GM12891 (cell line): ENCODE measurements around the gene PTPN13.

ENCODE experiments used
- POLR2A ChIP-seq: IDR thresholded peaks from 2 replicates; pipeline ENCODE4 v1.6.1; 2011; ENCODE audit warnings: low read depth, low read length, control low read depth
- POLR2AphosphoS5 ChIP-seq: IDR thresholded peaks from 2 replicates; pipeline ENCODE4 v1.6.1; 2011; ENCODE audit warnings: low read depth, low read length, control low read depth
- POU2F2 ChIP-seq: IDR thresholded peaks from 2 replicates; pipeline ENCODE4 v1.6.1; 2011; ENCODE audit warnings: low read depth, mild to moderate bottlenecking, control low read depth, low read length, moderate library complexity
- TAF1 ChIP-seq: IDR thresholded peaks from 2 replicates; pipeline ENCODE4 v1.6.1; 2011; ENCODE audit warnings: low read depth, low read length, control low read depth

- TF ChIP-seq POLR2AphosphoS5: no peak
- no peak for TF ChIP-seq TAF1
- no peak for TF ChIP-seq POU2F2
- TF ChIP-seq POLR2A: no peak
Observed at GRCh38 chr4:86613734-86614133, 19.6 kb downstream of the PTPN13 start.
